H9 (cell line): ENCODE data around the gene JMJD7. TPM values are rescaled to one million over a fixed set of nuclear protein-coding genes. Genes with fewer than 3 reads are reported as not detected.

Experiments used
- DNase-seq: peaks from one replicate; pipeline ENCODE4 v3.0.0-alpha.2; 2017
- H2AFZ ChIP-seq: one replicate; pipeline ENCODE4 v1.6.1; 2013; ENCODE audit warnings: mild to moderate bottlenecking, low read length, control low read depth, moderate library complexity
- H2AK5ac ChIP-seq: 2 replicates; pipeline ENCODE4 v1.6.1; 2013; ENCODE audit warnings: low read length, control low read depth, mixed read lengths; ENCODE audit not compliant: insufficient read length
- H2BK120ac ChIP-seq: one replicate; pipeline ENCODE4 v1.6.1; 2013; ENCODE audit warnings: low read depth, mild to moderate bottlenecking, low read length, control low read depth, inconsistent platforms; ENCODE audit not compliant: poor library complexity, severe bottlenecking
- H2BK12ac ChIP-seq: 2 replicates; pipeline ENCODE4 v1.6.1; 2013; ENCODE audit warnings: low read length, control low read depth, mixed read lengths, low read depth; ENCODE audit not compliant: insufficient read length
- H2BK15ac ChIP-seq: 2 replicates; pipeline ENCODE4 v1.6.1; 2013; ENCODE audit warnings: low read depth, low read length, control low read depth
- H2BK20ac ChIP-seq: one replicate; pipeline ENCODE4 v1.6.1; 2013; ENCODE audit warnings: low read depth, mild to moderate bottlenecking, low read length, control low read depth, inconsistent platforms; ENCODE audit not compliant: poor library complexity, severe bottlenecking
- H2BK5ac ChIP-seq: 2 replicates; pipeline ENCODE4 v1.6.1; 2013; ENCODE audit warnings: low read length, control low read depth, mixed read lengths; ENCODE audit not compliant: insufficient read length
- H3K14ac ChIP-seq: 2 replicates; pipeline ENCODE4 v1.6.1; 2013; ENCODE audit warnings: low read length, control low read depth; ENCODE audit not compliant: insufficient read depth
- H3K18ac ChIP-seq: 2 replicates; pipeline ENCODE4 v1.6.1; 2013; ENCODE audit warnings: low read depth, mild to moderate bottlenecking, mixed read lengths, low read length, control low read depth; ENCODE audit not compliant: insufficient read length
- H3K23ac ChIP-seq: 2 replicates; pipeline ENCODE4 v1.6.1; 2013; ENCODE audit warnings: low read length, control low read depth, mixed read lengths, low read depth; ENCODE audit not compliant: insufficient read length
- H3K23me2 ChIP-seq: 2 replicates; pipeline ENCODE4 v1.6.1; 2013; ENCODE audit warnings: low read depth, mild to moderate bottlenecking, mixed read lengths, low read length, control low read depth; ENCODE audit not compliant: insufficient read length, poor library complexity, severe bottlenecking
- H3K27ac ChIP-seq: 2 replicates; pipeline ENCODE4 v1.5.1; 2013; ENCODE audit warnings: low read length, control low read depth, mixed read lengths, low read depth; ENCODE audit not compliant: insufficient read length
- H3K27me3 ChIP-seq: 2 replicates; pipeline ENCODE4 v1.6.1; 2013; ENCODE audit warnings: low read length, control low read depth, inconsistent platforms; ENCODE audit not compliant: insufficient read depth
- H3K4ac ChIP-seq: 2 replicates; pipeline ENCODE4 v1.6.1; 2013; ENCODE audit warnings: low read depth, mild to moderate bottlenecking, control low read depth, inconsistent platforms, low read length, moderate library complexity
- H3K4me1 ChIP-seq: 2 replicates; pipeline ENCODE4 v1.6.1; 2013; ENCODE audit warnings: low read length, control low read depth, inconsistent platforms; ENCODE audit not compliant: insufficient read depth
- H3K4me2 ChIP-seq: 2 replicates; pipeline ENCODE4 v1.6.1; 2013; ENCODE audit warnings: low read length, control low read depth, mixed read lengths; ENCODE audit not compliant: insufficient read length, insufficient read depth
- H3K56ac ChIP-seq: 2 replicates; pipeline ENCODE4 v1.6.1; 2013; ENCODE audit warnings: low read depth, mild to moderate bottlenecking, mixed read lengths, low read length, control low read depth; ENCODE audit not compliant: insufficient read length
- H3K79me1 ChIP-seq: 2 replicates; pipeline ENCODE4 v1.6.1; 2013; ENCODE audit warnings: low read depth, mild to moderate bottlenecking, moderate library complexity, low read length, control low read depth, inconsistent platforms; ENCODE audit not compliant: insufficient read depth, poor library complexity, severe bottlenecking
- H3K79me2 ChIP-seq: 2 replicates; pipeline ENCODE4 v1.6.1; 2013; ENCODE audit warnings: low read length, control low read depth, inconsistent platforms; ENCODE audit not compliant: insufficient read depth
- H3K9ac ChIP-seq: 2 replicates; pipeline ENCODE4 v1.6.1; 2013; ENCODE audit warnings: low read length, control low read depth, mixed read lengths; ENCODE audit not compliant: insufficient read length; ENCODE audit errors: extremely low read depth
- H3K9me3 ChIP-seq: one replicate; pipeline ENCODE4 v1.6.1; 2013; ENCODE audit warnings: low read depth, low read length, inconsistent platforms; ENCODE audit not compliant: control insufficient read depth
- H3T11ph ChIP-seq: one replicate; pipeline ENCODE4 v1.6.1; 2013; ENCODE audit warnings: mild to moderate bottlenecking, low read length, control low read depth, inconsistent platforms
- H4K20me1 ChIP-seq: one replicate; pipeline ENCODE4 v1.6.1; 2013; ENCODE audit not compliant: control insufficient read depth, insufficient read length, insufficient read depth
- H4K5ac ChIP-seq: 2 replicates; pipeline ENCODE4 v1.6.1; 2013; ENCODE audit warnings: low read depth, mild to moderate bottlenecking, mixed read lengths, low read length, control low read depth; ENCODE audit not compliant: insufficient read length
- H4K8ac ChIP-seq: replicated peaks from 2 replicates; pipeline ENCODE4 v1.6.1; 2013; ENCODE audit warnings: low read length, control low read depth, mixed read lengths, low read depth; ENCODE audit not compliant: insufficient read length
- H4K91ac ChIP-seq: 2 replicates; pipeline ENCODE4 v1.6.1; 2013; ENCODE audit warnings: low read depth, mild to moderate bottlenecking, moderate library complexity, mixed read lengths, low read length, control low read depth; ENCODE audit not compliant: insufficient read length
- H3K27ac Mint-ChIP-seq, 3 experiments: 2 replicates in 2 of 3; 3 replicates in 1 of 3; pipeline ENCODE4 v1.8.0; 2020 to 2021; ENCODE audit warnings: mixed read lengths in 3 of 3, mild to moderate bottlenecking in 1 of 3, moderate library complexity in 1 of 3
- H3K27me3 Mint-ChIP-seq: 2 replicates; pipeline ENCODE4 v1.8.0; 2021; ENCODE audit warnings: low read depth, mild to moderate bottlenecking, moderate library complexity, mixed read lengths
- H3K36me3 Mint-ChIP-seq, 3 experiments: 2 replicates in 2 of 3; 3 replicates in 1 of 3; pipeline ENCODE4 v1.8.0; 2020 to 2021; ENCODE audit warnings: low read depth in 3 of 3, mixed read lengths in 3 of 3; ENCODE audit not compliant: insufficient read depth in 1 of 3
- H3K4me1 Mint-ChIP-seq, 2 experiments: 2 replicates each; pipeline ENCODE4 v1.8.0; 2020; ENCODE audit warnings: mixed read lengths in 2 of 2
- H3K4me3 Mint-ChIP-seq, 2 experiments: 2 replicates in 1 of 2; 3 replicates in 1 of 2; pipeline ENCODE4 v1.8.0; 2020 to 2021; ENCODE audit warnings: mild to moderate bottlenecking in 2 of 2, mixed read lengths in 2 of 2, moderate library complexity in 1 of 2
- H3K9me3 Mint-ChIP-seq, 2 experiments: 2 replicates in 1 of 2; 3 replicates in 1 of 2; pipeline ENCODE4 v1.8.0; 2020; ENCODE audit warnings: mild to moderate bottlenecking in 2 of 2, mixed read lengths in 2 of 2, moderate library complexity in 1 of 2
- CTCF ChIP-seq: fragments of 200-600 bp; sonication (generic); conservative IDR thresholded peaks from 3 replicates; pipeline ENCODE4 v1.8.0; 2021; ENCODE audit warnings: antibody characterized with exemption, mild to moderate bottlenecking
- WGBS: extraction: QIAGEN DNeasy Blood & Tissue Kit; methylation state at CpG from one replicate; pipeline ENCODE4 v1.1.7; 2013; ENCODE audit warnings: missing lambda C conversion rate, low lambda C conversion rate, mixed read lengths; ENCODE audit not compliant: insufficient read length; ENCODE audit errors: extremely low coverage; 5-methylcytosine and 5-hydroxymethylcytosine counted together
- total RNA-seq: library from RNA; stranded (reverse); gene quantifications from 2 replicates; pipeline ENCODE4 v1.2.1, GENCODE V29; 2021

JMJD7 gene
- total RNA-seq, 1 experiment from 2014 or later: 13.3 TPM

GRCh38 chr15:41854443-41854842 is 26.6 kb downstream of the JMJD7 start:
- Histone ChIP-seq H2BK20ac (no peak overlapping the region), H2AK5ac (no peak overlapping the region), H3K79me2 (no peaks in the 10 kb centered on the region), H2BK5ac (no peak overlapping the region), H3K23me2 (no peaks in the 10 kb centered on the region), H3K4me1 (no peaks in the 10 kb centered on the region), H3K9ac (no peak overlapping the region), H3K56ac (no peak overlapping the region), H2BK15ac (no peak overlapping the region), H4K5ac (no peak overlapping the region), H3K4me2 (no peak overlapping the region), H4K91ac (no peak overlapping the region), H3K14ac (no peak overlapping the region), H2AFZ (no peak overlapping the region), H4K8ac (no peak overlapping the region), H3K23ac (no peak overlapping the region), H2BK120ac (no peak overlapping the region), H2BK12ac (no peak overlapping the region), H3K27ac (no peak overlapping the region), H3K4ac (no peak overlapping the region), H3K27me3 (no peaks in the 10 kb centered on the region), H3K18ac (no peak overlapping the region), H3K79me1 (no peaks in the 10 kb centered on the region), H3T11ph (no peak overlapping the region), H3K9me3 (no peaks in the 10 kb centered on the region), H4K20me1 (no peaks in the 10 kb centered on the region)
- peaks cover 3% of the 10 kb centered on the region; the same call in 1 of the 2 replicates for H3K27me3 Mint-ChIP-seq
- DNase-seq: no peak
- no CpG with 5 or more reads among the region's 9 CpGs for WGBS
- no peak overlapping the region for H3K4me3 Mint-ChIP-seq
- no peak overlapping the region for H3K27ac Mint-ChIP-seq
- peaks cover 8 to 16% of the 10 kb centered on the region in 2 experiments for H3K4me1 Mint-ChIP-seq
- no peak for TF ChIP-seq CTCF
- H3K36me3 Mint-ChIP-seq: no peaks in the 10 kb centered on the region; a peak in 1 of 7 replicates
- no peaks in the 10 kb centered on the region for H3K9me3 Mint-ChIP-seq
